Fibroblast of pulmonary artery (primary cell): Measurements from ENCODE around the gene PLA2R1.

Experiments
- DNase-seq: peaks from one replicate; pipeline ENCODE4 v3.0.0-alpha.2; 2010; ENCODE audit warnings: low read depth
- H3K4me3 ChIP-seq: replicated peaks from 2 replicates; pipeline ENCODE4 v1.5.1; 2011; ENCODE audit warnings: low read depth, mild to moderate bottlenecking, control low read depth, low read length, moderate library complexity
- CTCF ChIP-seq: IDR thresholded peaks from 2 replicates; pipeline ENCODE4 v1.5.1; 2011; ENCODE audit warnings: mild to moderate bottlenecking, control low read depth, low read length, inconsistent platforms; ENCODE audit errors: missing control alignments

PLA2R1 gene

GRCh38 chr2:160064916-160065315 lies 2.5 kb upstream of the PLA2R1 start:
- DNase-seq = no peak
- no peak for TF ChIP-seq CTCF
- no peak overlapping the region for H3K4me3 ChIP-seq

- no peak for DNase-seq
- H3K4me3 ChIP-seq = no peak overlapping the region
- TF ChIP-seq CTCF = no peak
Observed at GRCh38 chr2:160063879-160064612, 1.6 kb upstream of the PLA2R1 start.

- no peak for DNase-seq
- no peak overlapping the region for H3K4me3 ChIP-seq
- TF ChIP-seq CTCF = no peak
Observed at GRCh38 chr2:160063271-160063670, 856 bp upstream of the PLA2R1 start.

GRCh38 chr2:160061944-160062291 lies 497 bp downstream of the PLA2R1 start:
- no peak for DNase-seq
- peak overlapping the region; percentile 70 for H3K4me3 ChIP-seq
- TF ChIP-seq CTCF = no peak

- peak overlapping the region; percentile 70 for H3K4me3 ChIP-seq
- peak; percentile 6 for DNase-seq
- TF ChIP-seq CTCF = no peak
Observed at GRCh38 chr2:160061533-160061932, 882 bp downstream of the PLA2R1 start.

GRCh38 chr2:160060297-160060696 lies 2.1 kb downstream of the PLA2R1 start:
- H3K4me3 ChIP-seq = no peak overlapping the region
- DNase-seq = no peak
- no peak for TF ChIP-seq CTCF

GRCh38 chr2:160057356-160057755 lies 5.1 kb downstream of the PLA2R1 start:
- H3K4me3 ChIP-seq = no peak overlapping the region
- no peak for DNase-seq
- no peak for TF ChIP-seq CTCF
